ENCODE measurements around the gene SH3RF3. TPM values are rescaled to one million over a fixed set of nuclear protein-coding genes. Genes with fewer than 3 reads are reported as not detected.

The SH3RF3 gene
- total RNA-seq, 6 donors from 2014 or later, result 4.1 to 21.0 (median 8.0) TPM

- DNase-seq, result no peak
- no peak for TF ChIP-seq CTCF (IDR thresholded peaks at IDR 0.05)
- no peak for TF ChIP-seq POLR2A (IDR thresholded peaks at IDR 0.05)
- no peak for TF ChIP-seq EP300 (IDR thresholded peaks at IDR 0.05)
- no peak for TF ChIP-seq POLR2AphosphoS5 (IDR thresholded peaks at IDR 0.05)
- WGBS, 2 donors, result 86 to 93% methylated on average over 4 to 10 of the region's 10 CpGs
Observed at GRCh38 chr2:109405873-109406272, 276.9 kb downstream of the SH3RF3 start.

GRCh38 chr2:109406301-109406700 is 277.3 kb downstream of the SH3RF3 start:
- DNase-seq, result no peak
- WGBS, 2 donors, result 87 to 96% methylated on average over 8 of the region's 8 CpGs
- TF ChIP-seq POLR2AphosphoS5 (IDR thresholded peaks at IDR 0.05) (no peak), CTCF (IDR thresholded peaks at IDR 0.05) (no peak), EP300 (IDR thresholded peaks at IDR 0.05) (no peak), POLR2A (IDR thresholded peaks at IDR 0.05) (no peak)
- no peak for ATAC-seq (ENCODE audit: low FRiP score in 2 of 2)
- Histone ChIP-seq H3K36me3 (no peaks in the 10 kb centered on the region), H3K4me1 (no peaks in the 10 kb centered on the region), H3K9me3 (no peaks in the 10 kb centered on the region), H3K27ac (no peak overlapping the region), H3K4me3 (no peak overlapping the region), H3K27me3 (no peaks in the 10 kb centered on the region)

More at GRCh38 chr2:109405873-109406272, 276.9 kb downstream of the SH3RF3 start:
- H3K9me3 ChIP-seq, result no peaks in the 10 kb centered on the region
- no peaks in the 10 kb centered on the region for H3K36me3 ChIP-seq
- no peaks in the 10 kb centered on the region for H3K27me3 ChIP-seq
- no peak overlapping the region for H3K4me3 ChIP-seq
- no peak for ATAC-seq (ENCODE audit: low FRiP score in 2 of 2)
- no peaks in the 10 kb centered on the region for H3K4me1 ChIP-seq
- H3K27ac ChIP-seq, result no peak overlapping the region

- Histone ChIP-seq H3K9me3 (no peaks in the 10 kb centered on the region), H3K27me3 (no peaks in the 10 kb centered on the region), H3K36me3 (no peaks in the 10 kb centered on the region), H3K4me3 (no peak overlapping the region), H3K27ac (no peak overlapping the region), H3K4me1 (no peaks in the 10 kb centered on the region)
- WGBS, 2 donors, result 70 to 77% methylated on average over 7 of the region's 7 CpGs
- no peak for TF ChIP-seq EP300 (IDR thresholded peaks at IDR 0.05)
- TF ChIP-seq POLR2A (IDR thresholded peaks at IDR 0.05), result no peak
- no peak for TF ChIP-seq POLR2AphosphoS5 (IDR thresholded peaks at IDR 0.05)
- no peak for TF ChIP-seq CTCF (IDR thresholded peaks at IDR 0.05)
- DNase-seq (no peak), ATAC-seq (ENCODE audit: low FRiP score in 2 of 2) (no peak)
Observed at GRCh38 chr2:109407276-109408042, 278.5 kb downstream of the SH3RF3 start.

GRCh38 chr2:109408043-109408335 is 279.0 kb downstream of the SH3RF3 start:
- DNase-seq, result no peak
- H3K27ac ChIP-seq, result no peak overlapping the region
- TF ChIP-seq POLR2A (IDR thresholded peaks at IDR 0.05), result no peak
- no peak for TF ChIP-seq CTCF (IDR thresholded peaks at IDR 0.05)
- no peak for TF ChIP-seq POLR2AphosphoS5 (IDR thresholded peaks at IDR 0.05)
- TF ChIP-seq EP300 (IDR thresholded peaks at IDR 0.05), result no peak

More at GRCh38 chr2:109408043-109408335, 279.0 kb downstream of the SH3RF3 start:
- H3K27me3 ChIP-seq, result no peaks in the 10 kb centered on the region
- no peaks in the 10 kb centered on the region for H3K9me3 ChIP-seq
- no peak overlapping the region for H3K4me3 ChIP-seq
- H3K4me1 ChIP-seq, result no peaks in the 10 kb centered on the region
- ATAC-seq (ENCODE audit: low FRiP score in 2 of 2), result no peak
- WGBS, 2 donors, result 84% methylated on average over 4 of the region's 4 CpGs; no CpG with 5 or more reads in 1 of the 2 donors
- no peaks in the 10 kb centered on the region for H3K36me3 ChIP-seq

Data from upper lobe of left lung (tissue), 6 donors.